Measurements from ENCODE around the gene PRDM16. TPM values are rescaled to one million over a fixed set of nuclear protein-coding genes. Genes with fewer than 3 reads are reported as not detected.

The PRDM16 gene
- total RNA-seq, 1 experiment from 2014 or later: 5.3 TPM

DNA sequence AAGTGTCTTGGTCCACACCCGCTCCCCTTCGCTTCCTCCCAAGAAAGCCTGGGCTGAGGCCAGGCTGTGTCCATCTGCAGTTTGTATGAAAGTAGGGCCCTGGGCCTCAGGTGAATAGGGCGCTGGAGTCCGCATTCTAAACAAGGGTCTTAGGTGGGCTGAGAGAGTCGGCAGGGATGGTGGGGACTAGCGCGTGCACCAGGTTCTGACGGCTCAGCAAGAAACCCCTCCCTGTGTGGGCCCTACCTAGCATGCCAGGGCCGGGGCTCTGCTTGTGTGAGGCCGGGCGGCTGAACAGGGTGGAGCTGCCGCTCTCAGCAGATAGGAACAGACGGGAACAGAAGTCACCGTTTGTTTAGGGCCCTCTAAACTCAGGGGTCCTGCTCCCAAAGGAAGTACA lies 46.0 kb upstream of the PRDM16 start:
- Mint-ChIP-seq H3K27me3 (ENCODE audit: insufficient read depth, unreplicated experiment) (no peaks in the 10 kb centered on the region), H3K27ac (ENCODE audit: unreplicated experiment) (no peak overlapping the region), H3K36me3 (ENCODE audit: insufficient read depth, unreplicated experiment) (no peaks in the 10 kb centered on the region), H3K4me3 (ENCODE audit: unreplicated experiment) (no peak overlapping the region), H3K4me1 (ENCODE audit: low read depth, unreplicated experiment) (no peaks in the 10 kb centered on the region), H3K9me3 (ENCODE audit: unreplicated experiment) (no peaks in the 10 kb centered on the region)
- no peaks in the 10 kb centered on the region for H3K4me1 ChIP-seq
- H3K36me3 ChIP-seq (ENCODE audit: control insufficient read depth, insufficient read depth, low read length): no peaks in the 10 kb centered on the region
- no TSS peak for BruUV-seq (replicated peaks)
- no peak overlapping the region for H3K4me3 ChIP-seq (ENCODE audit: low read depth, low read length)
- H3K9me3 ChIP-seq: no peaks in the 10 kb centered on the region
- intact Hi-C loops (cut with micrococcal nuclease; ENCODE audit: unreplicated experiment): no loop called here
- ChIA-PET POLR2A (no interaction called here), CTCF (no interaction called here)
- TF ChIP-seq CTCF (IDR thresholded peaks at IDR 0.05; ENCODE audit: insufficient read depth in 1 of 2, low read depth in 1 of 2, low read length in 1 of 2, severe bottlenecking in 1 of 2, unreplicated experiment in 1 of 2): no peak
- DNase-seq: no peak
- H3K27me3 ChIP-seq (replicated peaks; ENCODE audit: control insufficient read depth, insufficient read depth, low read length): no peaks in the 10 kb centered on the region

DNA sequence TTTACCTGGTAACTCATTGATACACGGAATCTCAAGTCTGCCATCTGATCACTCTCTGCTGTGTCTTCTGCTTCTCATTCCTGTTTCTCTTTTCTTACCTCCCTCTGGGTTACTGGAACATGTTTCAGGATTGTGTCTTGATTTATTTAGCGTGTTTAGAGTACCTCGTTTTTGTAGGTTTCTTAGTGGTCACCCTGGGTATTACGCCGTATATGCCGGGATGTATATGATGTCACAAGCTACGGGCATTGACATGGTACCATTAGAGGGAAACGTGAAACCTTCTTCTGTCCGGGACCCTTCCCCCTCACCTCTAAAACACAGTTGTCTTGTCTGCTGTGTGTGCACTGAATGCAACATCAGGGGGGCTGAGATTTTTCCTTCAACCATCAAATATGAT lies 45.0 kb upstream of the PRDM16 start:
- no peaks in the 10 kb centered on the region for H3K4me1 Mint-ChIP-seq (ENCODE audit: low read depth, unreplicated experiment)
- CTCF ChIA-PET: interaction anchor here (0.8 kb wide), 1 partner anchor 31 kb away, joined by 3 read pairs; no protein-coding TSS in a partner anchor
- TF ChIP-seq CTCF (IDR thresholded peaks at IDR 0.05; ENCODE audit: insufficient read depth in 1 of 2, low read depth in 1 of 2, low read length in 1 of 2, severe bottlenecking in 1 of 2, unreplicated experiment in 1 of 2): no peak

GRCh38 chr1:3024588-3024987 lies 44.4 kb upstream of the PRDM16 start:
- Mint-ChIP-seq H3K9me3 (ENCODE audit: unreplicated experiment) (no peaks in the 10 kb centered on the region), H3K4me1 (ENCODE audit: low read depth, unreplicated experiment) (no peaks in the 10 kb centered on the region), H3K36me3 (ENCODE audit: insufficient read depth, unreplicated experiment) (no peaks in the 10 kb centered on the region), H3K27ac (ENCODE audit: unreplicated experiment) (no peak overlapping the region), H3K4me3 (ENCODE audit: unreplicated experiment) (no peak overlapping the region), H3K27me3 (ENCODE audit: insufficient read depth, unreplicated experiment) (no peaks in the 10 kb centered on the region)
- intact Hi-C loops (cut with micrococcal nuclease; ENCODE audit: unreplicated experiment): no loop called here
- H3K4me3 ChIP-seq (ENCODE audit: low read depth, low read length): no peak overlapping the region
- POLR2A ChIA-PET: no interaction called here
- no peaks in the 10 kb centered on the region for H3K9me3 ChIP-seq
- no peak for DNase-seq
- H3K36me3 ChIP-seq (ENCODE audit: control insufficient read depth, insufficient read depth, low read length): no peaks in the 10 kb centered on the region
- CTCF ChIA-PET: interaction anchor here (0.8 kb wide), 1 partner anchor 31 kb away, joined by 3 read pairs; no protein-coding TSS in a partner anchor
- H3K4me1 ChIP-seq: no peaks in the 10 kb centered on the region
- BruUV-seq (replicated peaks): no TSS peak
- H3K27me3 ChIP-seq (replicated peaks; ENCODE audit: control insufficient read depth, insufficient read depth, low read length): no peaks in the 10 kb centered on the region
- TF ChIP-seq CTCF (IDR thresholded peaks at IDR 0.05; ENCODE audit: insufficient read depth in 1 of 2, low read depth in 1 of 2, low read length in 1 of 2, severe bottlenecking in 1 of 2, unreplicated experiment in 1 of 2): no peak

More for the DNA sequence above, 45.0 kb upstream of the PRDM16 start:
- H3K9me3 ChIP-seq: no peaks in the 10 kb centered on the region
- no peaks in the 10 kb centered on the region for H3K4me1 ChIP-seq
- Mint-ChIP-seq H3K27ac (ENCODE audit: unreplicated experiment) (no peak overlapping the region), H3K9me3 (ENCODE audit: unreplicated experiment) (no peaks in the 10 kb centered on the region), H3K36me3 (ENCODE audit: insufficient read depth, unreplicated experiment) (no peaks in the 10 kb centered on the region), H3K27me3 (ENCODE audit: insufficient read depth, unreplicated experiment) (no peaks in the 10 kb centered on the region), H3K4me3 (ENCODE audit: unreplicated experiment) (no peak overlapping the region)
- intact Hi-C loops (cut with micrococcal nuclease; ENCODE audit: unreplicated experiment): no loop called here
- POLR2A ChIA-PET: no interaction called here
- H3K27me3 ChIP-seq (replicated peaks; ENCODE audit: control insufficient read depth, insufficient read depth, low read length): no peaks in the 10 kb centered on the region
- H3K36me3 ChIP-seq (ENCODE audit: control insufficient read depth, insufficient read depth, low read length): no peaks in the 10 kb centered on the region
- no TSS peak for BruUV-seq (replicated peaks)
- no peak overlapping the region for H3K4me3 ChIP-seq (ENCODE audit: low read depth, low read length)
- peak in 1 of 2 experiments; percentile 22 for DNase-seq
